ENCODE data around the gene OR9Q1.

Gene OR9Q1

GRCh38 chr11:58057481-58057880 lies 33.8 kb downstream of the OR9Q1 start:
- no peak for DNase-seq (ENCODE audit: low read depth)
- TF ChIP-seq CTCF (IDR thresholded peaks at IDR 0.05; ENCODE audit: low read length, missing control alignments), result no peak
- H3K4me3 ChIP-seq (replicated peaks; ENCODE audit: low read depth, low read length), result no peak overlapping the region

GRCh38 chr11:58058276-58059006 lies 34.8 kb downstream of the OR9Q1 start:
- TF ChIP-seq CTCF (IDR thresholded peaks at IDR 0.05; ENCODE audit: low read length, missing control alignments), result no peak
- no peak for DNase-seq (ENCODE audit: low read depth)
- no peak overlapping the region for H3K4me3 ChIP-seq (replicated peaks; ENCODE audit: low read depth, low read length)

- no peak overlapping the region for H3K4me3 ChIP-seq (replicated peaks; ENCODE audit: low read depth, low read length)
- peak; percentile 91 for DNase-seq (ENCODE audit: low read depth)
- TF ChIP-seq CTCF (IDR thresholded peaks at IDR 0.05; ENCODE audit: low read length, missing control alignments), result no peak
These were observed 35.3 kb downstream of the OR9Q1 start for GRCh38 chr11:58059007-58059350.

- no peak for TF ChIP-seq CTCF (IDR thresholded peaks at IDR 0.05; ENCODE audit: low read length, missing control alignments)
- DNase-seq (ENCODE audit: low read depth), result no peak
- H3K4me3 ChIP-seq (replicated peaks; ENCODE audit: low read depth, low read length), result no peak overlapping the region
These were observed 36.9 kb downstream of the OR9Q1 start for GRCh38 chr11:58060535-58060934.

GRCh38 chr11:58060939-58061672 lies 37.4 kb downstream of the OR9Q1 start:
- H3K4me3 ChIP-seq (replicated peaks; ENCODE audit: low read depth, low read length), result no peak overlapping the region
- DNase-seq (ENCODE audit: low read depth), result no peak
- TF ChIP-seq CTCF (IDR thresholded peaks at IDR 0.05; ENCODE audit: low read length, missing control alignments), result peak; percentile 31

GRCh38 chr11:58061813-58062212 lies 38.1 kb downstream of the OR9Q1 start:
- peak; percentile 62 for DNase-seq (ENCODE audit: low read depth)
- TF ChIP-seq CTCF (IDR thresholded peaks at IDR 0.05; ENCODE audit: low read length, missing control alignments), result no peak
- H3K4me3 ChIP-seq (replicated peaks; ENCODE audit: low read depth, low read length), result no peak overlapping the region
